Natural killer cell (primary cell): ENCODE data around the gene ASIC5. TPM values are rescaled to one million over a fixed set of nuclear protein-coding genes. Genes with fewer than 3 reads are reported as not detected.

ENCODE experiments used
- ATAC-seq, 3 donors: fragments of 150-1000 bp in 2 of 3; fragments of 200-7000 bp in 1 of 3; cut with Tn5 transposase; 1 replicate in 1 of 3; 2 replicates in 2 of 3; pipeline ENCODE4 v1.10.0; 2021; ENCODE audit warnings: mild to moderate bottlenecking in 2 of 3, moderate library complexity in 2 of 3
- DNase-seq, 2 donors: peaks; one replicate each; pipeline versions ENCODE4 v3.0.0 to v3.0.0-alpha.2; 2013 to 2021; ENCODE audit warnings: mixed read lengths in 1 of 2
- H3K27ac ChIP-seq: one replicate; pipeline ENCODE4 v1.5.1; 2013; ENCODE audit warnings: mild to moderate bottlenecking, low read length
- H3K27me3 ChIP-seq: one replicate; pipeline ENCODE4 v1.6.1; 2013; ENCODE audit warnings: low read length; ENCODE audit not compliant: control insufficient read depth, insufficient read depth
- H3K36me3 ChIP-seq: one replicate; pipeline ENCODE4 v1.6.1; 2013; ENCODE audit warnings: low read length; ENCODE audit not compliant: control insufficient read depth, insufficient read depth
- H3K4me1 ChIP-seq: one replicate; pipeline ENCODE4 v1.6.1; 2013; ENCODE audit warnings: low read length; ENCODE audit not compliant: control insufficient read depth, insufficient read depth
- H3K4me3 ChIP-seq: one replicate; pipeline ENCODE4 v1.5.1; 2013; ENCODE audit warnings: low read length
- H3K9me3 ChIP-seq: one replicate; pipeline ENCODE4 v1.6.1; 2013; ENCODE audit warnings: low read length; ENCODE audit not compliant: control insufficient read depth, insufficient read depth
- H3K27ac Mint-ChIP-seq, 2 donors: one replicate each; pipeline ENCODE4 v1.8.0; 2022; ENCODE audit warnings: mild to moderate bottlenecking in 2 of 2, mixed read lengths in 2 of 2, moderate library complexity in 1 of 2
- H3K27me3 Mint-ChIP-seq, 2 donors: one replicate each; pipeline ENCODE4 v1.8.0; 2022; ENCODE audit warnings: low read depth in 2 of 2, mixed read lengths in 2 of 2
- H3K36me3 Mint-ChIP-seq: one replicate; pipeline ENCODE4 v1.8.0; 2022; ENCODE audit warnings: mixed read lengths
- H3K4me1 Mint-ChIP-seq, 2 donors: one replicate each; pipeline ENCODE4 v1.8.0; 2022; ENCODE audit warnings: mixed read lengths in 2 of 2
- H3K4me3 Mint-ChIP-seq: one replicate; pipeline ENCODE4 v1.8.0; 2022; ENCODE audit warnings: mild to moderate bottlenecking, moderate library complexity, mixed read lengths
- H3K9me3 Mint-ChIP-seq, 2 donors: one replicate each; pipeline ENCODE4 v1.8.0; 2022; ENCODE audit warnings: mixed read lengths in 2 of 2
- WGBS: methylation state at CpG from one replicate; pipeline ENCODE4 v1.1.7; 2013; ENCODE audit warnings: missing lambda C conversion rate; ENCODE audit not compliant: insufficient coverage; 5-methylcytosine and 5-hydroxymethylcytosine counted together
- intact Hi-C: fragments of 100-400 bp; cut with micrococcal nuclease; formaldehyde crosslinking; loops from one replicate; pipeline ENCODE4 v1.14.2; 2022
- total RNA-seq, 4 donors: library from RNA; stranded (reverse); fragments of 120-200 nt in 1 of 4; gene quantifications; one replicate each; pipeline versions ENCODE4 v1.2.3 to v1.2.4, GENCODE V29; 2013 to 2022
- TF ChIP-seq, protein P1 (sequence below): fragments of 200-600 bp; IDR thresholded peaks from one replicate; pipeline ENCODE4 v1.8.0; 2022; ENCODE audit warnings: antibody characterized with exemption

The ASIC5 gene
- total RNA-seq, 3 donors from 2014 or later (not counting 1 experiment from before 2014, with no cell fraction given) = not detected

DNA sequence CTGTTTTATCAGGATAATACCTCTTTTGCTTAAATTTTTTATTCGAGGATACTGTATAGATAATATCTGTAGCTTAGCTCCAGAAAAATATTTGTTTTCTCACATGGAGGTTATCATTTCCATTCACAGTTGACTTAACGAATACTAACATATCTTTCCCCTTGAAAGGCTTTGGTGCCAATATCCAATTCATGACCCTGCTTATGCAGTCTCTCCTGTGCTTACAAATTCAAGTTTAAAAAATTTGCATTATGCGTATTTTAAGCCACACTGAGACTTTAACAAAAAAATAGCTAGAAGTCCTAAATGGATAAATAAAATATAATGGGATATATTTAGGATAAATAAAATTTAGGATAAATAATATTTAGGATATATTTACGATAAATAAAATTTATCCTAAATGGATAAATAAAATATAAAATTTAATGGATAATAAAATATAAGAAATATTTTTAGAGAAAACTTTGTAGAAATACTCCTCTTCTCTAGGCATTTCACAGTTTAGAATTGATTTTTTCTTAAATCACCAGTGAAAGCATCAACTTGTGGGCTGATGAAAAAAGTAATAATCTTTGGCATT lies 84.7 kb downstream of the ASIC5 start:
- intact Hi-C loops = no loop called here
- Mint-ChIP-seq H3K4me1 (no peaks in the 10 kb centered on the region), H3K9me3 (no peaks in the 10 kb centered on the region), H3K27ac (no peak overlapping the region), H3K27me3 (no peaks in the 10 kb centered on the region), H3K36me3 (no peaks in the 10 kb centered on the region), H3K4me3 (no peak overlapping the region)
- no peaks in the 10 kb centered on the region for H3K9me3 ChIP-seq
- DNase-seq (no peak), ATAC-seq (no peak)
- TF ChIP-seq, protein P1, sequence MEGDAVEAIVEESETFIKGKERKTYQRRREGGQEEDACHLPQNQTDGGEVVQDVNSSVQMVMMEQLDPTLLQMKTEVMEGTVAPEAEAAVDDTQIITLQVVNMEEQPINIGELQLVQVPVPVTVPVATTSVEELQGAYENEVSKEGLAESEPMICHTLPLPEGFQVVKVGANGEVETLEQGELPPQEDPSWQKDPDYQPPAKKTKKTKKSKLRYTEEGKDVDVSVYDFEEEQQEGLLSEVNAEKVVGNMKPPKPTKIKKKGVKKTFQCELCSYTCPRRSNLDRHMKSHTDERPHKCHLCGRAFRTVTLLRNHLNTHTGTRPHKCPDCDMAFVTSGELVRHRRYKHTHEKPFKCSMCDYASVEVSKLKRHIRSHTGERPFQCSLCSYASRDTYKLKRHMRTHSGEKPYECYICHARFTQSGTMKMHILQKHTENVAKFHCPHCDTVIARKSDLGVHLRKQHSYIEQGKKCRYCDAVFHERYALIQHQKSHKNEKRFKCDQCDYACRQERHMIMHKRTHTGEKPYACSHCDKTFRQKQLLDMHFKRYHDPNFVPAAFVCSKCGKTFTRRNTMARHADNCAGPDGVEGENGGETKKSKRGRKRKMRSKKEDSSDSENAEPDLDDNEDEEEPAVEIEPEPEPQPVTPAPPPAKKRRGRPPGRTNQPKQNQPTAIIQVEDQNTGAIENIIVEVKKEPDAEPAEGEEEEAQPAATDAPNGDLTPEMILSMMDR = no peak
- no peak overlapping the region for H3K4me3 ChIP-seq
- no peaks in the 10 kb centered on the region for H3K4me1 ChIP-seq
- H3K36me3 ChIP-seq = no peaks in the 10 kb centered on the region
- 75% methylated on average over 1 of the region's 4 CpGs for WGBS
- H3K27me3 ChIP-seq = no peaks in the 10 kb centered on the region
- H3K27ac ChIP-seq = no peak overlapping the region

DNA sequence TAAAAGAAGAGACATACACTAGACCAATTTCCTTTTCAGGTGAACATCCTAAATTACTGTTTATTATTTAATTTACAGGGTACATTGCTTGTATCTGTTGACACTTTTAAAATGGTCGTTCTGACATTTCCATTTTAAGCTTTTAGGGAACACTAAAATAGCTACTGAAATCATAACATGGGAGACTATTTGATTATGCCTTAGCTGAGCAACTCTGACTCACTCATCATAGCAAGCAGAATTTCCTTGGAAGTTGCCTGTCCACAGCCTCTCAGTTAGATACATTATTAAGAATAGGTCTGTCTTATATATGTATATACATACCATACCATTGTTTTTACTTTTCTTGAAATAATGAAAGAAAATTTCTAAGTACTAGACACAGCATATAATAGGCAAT lies 85.3 kb downstream of the ASIC5 start:
- no peaks in the 10 kb centered on the region for H3K4me1 ChIP-seq
- no peaks in the 10 kb centered on the region for H3K9me3 ChIP-seq
- DNase-seq (no peak), ATAC-seq (no peak)
- H3K36me3 Mint-ChIP-seq = no peaks in the 10 kb centered on the region
- intact Hi-C loops = no loop called here
- no peaks in the 10 kb centered on the region for H3K36me3 ChIP-seq
- WGBS = 100% methylated on average over 1 of the region's 1 CpG
- TF ChIP-seq, protein P1 = no peak
- no peaks in the 10 kb centered on the region for H3K4me1 Mint-ChIP-seq
- no peak overlapping the region for H3K4me3 Mint-ChIP-seq
- no peak overlapping the region for H3K27ac Mint-ChIP-seq
- H3K4me3 ChIP-seq = no peak overlapping the region
- no peak overlapping the region for H3K27ac ChIP-seq
- no peaks in the 10 kb centered on the region for H3K9me3 Mint-ChIP-seq
- no peaks in the 10 kb centered on the region for H3K27me3 Mint-ChIP-seq
- H3K27me3 ChIP-seq = no peaks in the 10 kb centered on the region

Other genes starting within 250 kb of the ASIC5 start
- 1 to 10 TPM; 4.1 to 7.4 (median 5.2) TPM for gene GUCY1A1, start 199.4 kb downstream of the ASIC5 start, total RNA-seq
- 1 to 10 TPM; 2.1 to 4.0 (median 2.8) TPM for gene GUCY1B1, start 107.3 kb downstream of the ASIC5 start, total RNA-seq
- gene TDO2, start 37.4 kb upstream of the ASIC5 start, total RNA-seq = not detected
- 10 to 100 TPM; 20.3 to 25.2 (median 22.2) TPM for gene CTSO, start 87.6 kb upstream of the ASIC5 start, total RNA-seq